Measurements from ENCODE around the gene WIPF1. TPM values are rescaled to one million over a fixed set of nuclear protein-coding genes. Genes with fewer than 3 reads are reported as not detected.

Gene WIPF1
- polyA plus RNA-seq, 1 of the 3 experiments (the other 2 are of a cell fraction): 56.7 TPM

GRCh38 chr2:174613531-174613930 is 15.9 kb upstream of the WIPF1 start:
- no peak overlapping the region for H3K9ac ChIP-seq
- H4K20me1 ChIP-seq (ENCODE audit: insufficient read depth): no peaks in the 10 kb centered on the region; the same call in 1 of the 2 replicates
- POLR2A ChIA-PET: no interaction called here
- TF ChIP-seq CTCF (IDR thresholded peaks at IDR 0.05): no peak
- no peak for TF ChIP-seq GABPA (IDR thresholded peaks at IDR 0.05; ENCODE audit: low read depth)
- no peak for TF ChIP-seq NRF1 (IDR thresholded peaks at IDR 0.05; ENCODE audit: low read depth, low read length)
- TF ChIP-seq TAF1 (IDR thresholded peaks at IDR 0.05; ENCODE audit: borderline replicate concordance, low read depth, low read length): no peak
- no peak for TF ChIP-seq FOXJ3 (CRISPR knock-in tag; IDR thresholded peaks at IDR 0.05)
- TF ChIP-seq TEAD4 (IDR thresholded peaks at IDR 0.05; ENCODE audit: borderline replicate concordance, insufficient read depth): no peak
- TF ChIP-seq NFIC (IDR thresholded peaks at IDR 0.05; ENCODE audit: borderline replicate concordance): no peak
- no peak for TF ChIP-seq SIN3A (IDR thresholded peaks at IDR 0.05; ENCODE audit: borderline replicate concordance, low read depth, low read length)
- H3F3A ChIP-seq (replicated peaks; ENCODE audit: insufficient read depth): peaks cover 25% of the 10 kb centered on the region
- H3K4me1 ChIP-seq (ENCODE audit: control insufficient read depth in 1 of 2, insufficient read depth in 2 of 2, low read depth in 1 of 2, low read length in 1 of 2): peaks cover 14 to 22% of the 10 kb centered on the region in 2 experiments; a peak in 3 of 4 replicates
- peaks cover 24% of the 10 kb centered on the region for H3K79me2 ChIP-seq (ENCODE audit: insufficient read depth)
- H3K27me3 ChIP-seq (ENCODE audit: insufficient read depth): no peaks in the 10 kb centered on the region
- H3K9me3 ChIP-seq: no peaks in the 10 kb centered on the region
- no peak overlapping the region for H3K4me2 ChIP-seq
- CTCF ChIA-PET: interaction anchor here (0.8 to 1.5 kb wide), 6 partner anchors 10 to 84 kb away, joined by 3 to 4 read pairs (median 3); no protein-coding TSS in a partner anchor
- no peaks in the 10 kb centered on the region for H3K9me2 ChIP-seq
- H3K27ac ChIP-seq (ENCODE audit: low read depth in 2 of 2, low read length in 1 of 2): no peak overlapping the region
- 96% methylated on average over 2 of the region's 2 CpGs for WGBS (ENCODE audit: low lambda C conversion rate)
- no peak overlapping the region for H3K4me3 ChIP-seq (ENCODE audit: low read depth in 2 of 2, low read length in 1 of 2)
- no peak for DNase-seq
- H3K36me3 ChIP-seq (replicated peaks in 1 of 2; ENCODE audit: control insufficient read depth in 1 of 2, insufficient read depth in 2 of 2, low read length in 1 of 2): peaks cover 14 to 18% of the 10 kb centered on the region in 2 experiments
- H2AFZ ChIP-seq (ENCODE audit: low read depth): no peak overlapping the region

GRCh38 chr2:174612970-174613369 is 15.4 kb upstream of the WIPF1 start:
- H3K9ac ChIP-seq: no peak overlapping the region
- POLR2A ChIA-PET: no interaction called here
- no peaks in the 10 kb centered on the region for H3K27me3 ChIP-seq (ENCODE audit: insufficient read depth)
- H4K20me1 ChIP-seq (ENCODE audit: insufficient read depth): no peaks in the 10 kb centered on the region; the same call in 1 of the 2 replicates
- WGBS (ENCODE audit: low lambda C conversion rate): 0% methylated on average over 1 of the region's 1 CpG
- no peak overlapping the region for H3K27ac ChIP-seq (ENCODE audit: low read depth in 2 of 2, low read length in 1 of 2)
- no peak overlapping the region for H2AFZ ChIP-seq (ENCODE audit: low read depth)
- no peak for DNase-seq
- H3K9me3 ChIP-seq: no peaks in the 10 kb centered on the region
- peaks cover 14 to 18% of the 10 kb centered on the region in 2 experiments for H3K36me3 ChIP-seq (replicated peaks in 1 of 2; ENCODE audit: control insufficient read depth in 1 of 2, insufficient read depth in 2 of 2, low read length in 1 of 2)
- H3K9me2 ChIP-seq: no peaks in the 10 kb centered on the region
- H3K4me3 ChIP-seq (ENCODE audit: low read depth in 2 of 2, low read length in 1 of 2): no peak overlapping the region
- H3K4me2 ChIP-seq: no peak overlapping the region
- H3F3A ChIP-seq (replicated peaks; ENCODE audit: insufficient read depth): peaks cover 25% of the 10 kb centered on the region
- TF ChIP-seq TCF12 (IDR thresholded peaks at IDR 0.05) (no peak), FOSL2 (IDR thresholded peaks at IDR 0.05; ENCODE audit: borderline replicate concordance, low read depth) (no peak)
- H3K4me1 ChIP-seq (ENCODE audit: control insufficient read depth in 1 of 2, insufficient read depth in 2 of 2, low read depth in 1 of 2, low read length in 1 of 2): peaks cover 14 to 28% of the 10 kb centered on the region in 2 experiments; a peak in 3 of 4 replicates
- CTCF ChIA-PET: interaction anchor here (0.8 to 1.5 kb wide), 7 partner anchors 10 to 87 kb away, joined by 3 to 5 read pairs (median 3); no protein-coding TSS in a partner anchor
- peaks cover 24% of the 10 kb centered on the region for H3K79me2 ChIP-seq (ENCODE audit: insufficient read depth)

- Histone ChIP-seq H3K27me3 (ENCODE audit: insufficient read depth) (no peaks in the 10 kb centered on the region), H2AFZ (ENCODE audit: low read depth) (no peak overlapping the region), H4K20me1 (ENCODE audit: insufficient read depth) (no peaks in the 10 kb centered on the region; the same call in 1 of the 2 replicates), H3F3A (replicated peaks; ENCODE audit: insufficient read depth) (peaks cover 26% of the 10 kb centered on the region), H3K27ac (ENCODE audit: low read depth in 2 of 2, low read length in 1 of 2) (no peak overlapping the region), H3K4me3 (ENCODE audit: low read depth in 2 of 2, low read length in 1 of 2) (no peak overlapping the region), H3K9ac (no peak overlapping the region), H3K9me3 (no peaks in the 10 kb centered on the region), H3K4me1 (ENCODE audit: control insufficient read depth in 1 of 2, insufficient read depth in 2 of 2, low read depth in 1 of 2, low read length in 1 of 2) (peaks cover 14 to 35% of the 10 kb centered on the region in 2 experiments; a peak in 3 of 4 replicates), H3K4me2 (no peak overlapping the region), H3K9me2 (no peaks in the 10 kb centered on the region), H3K79me2 (ENCODE audit: insufficient read depth) (peaks cover 26% of the 10 kb centered on the region), H3K36me3 (replicated peaks in 1 of 2; ENCODE audit: control insufficient read depth in 1 of 2, insufficient read depth in 2 of 2, low read length in 1 of 2) (peaks cover 13 to 14% of the 10 kb centered on the region in 2 experiments)
- POLR2A ChIA-PET: no interaction called here
- WGBS (ENCODE audit: low lambda C conversion rate): 91% methylated on average over 3 of the region's 3 CpGs
- no peak for DNase-seq
- no peak for TF ChIP-seq EP300 (IDR thresholded peaks at IDR 0.05; ENCODE audit: borderline replicate concordance in 1 of 2, low read depth in 1 of 2, low read length in 1 of 2)
- no peak for TF ChIP-seq RXRA (IDR thresholded peaks at IDR 0.05; ENCODE audit: borderline replicate concordance, low read depth)
- TF ChIP-seq YY1 (IDR thresholded peaks at IDR 0.05; ENCODE audit: low read depth): no peak
- no peak for TF ChIP-seq MXI1 (IDR thresholded peaks at IDR 0.05; ENCODE audit: low read depth, low read length)
- no peak for TF ChIP-seq JUND (IDR thresholded peaks at IDR 0.05)
- no peak for TF ChIP-seq POLR2AphosphoS5 (IDR thresholded peaks at IDR 0.05; ENCODE audit: low read depth, low read length)
- TF ChIP-seq NFIC (IDR thresholded peaks at IDR 0.05; ENCODE audit: borderline replicate concordance): no peak
- no peak for TF ChIP-seq ELF1 (IDR thresholded peaks at IDR 0.05)
- no peak for TF ChIP-seq RFX5 (IDR thresholded peaks at IDR 0.05; ENCODE audit: low read length)
- CTCF ChIA-PET: interaction anchor here (1.3 to 3.1 kb wide), 4 partner anchors 9 to 88 kb away, joined by 4 to 8 read pairs (median 6); no protein-coding TSS in a partner anchor
These were observed 14.2 kb upstream of the WIPF1 start for GRCh38 chr2:174611854-174612253.
